GM23338 (cell line): ENCODE results near the gene RXRB.
A peak's percentile ranks its signal among the peaks of the same experiment; 100 is the strongest.

ENCODE experiments used
- CTCF ChIP-seq, 2 experiments: fragments of 200-600 bp in 1 of 2; sonication (generic) in 1 of 2; conservative IDR thresholded peaks; 2 replicates each; pipeline versions ENCODE4 v1.5.1 to v1.6.1; 2016 to 2017; ENCODE audit warnings: antibody characterized with exemption in 2 of 2, low read depth in 2 of 2, mild to moderate bottlenecking in 2 of 2, moderate library complexity in 1 of 2
- EZH2 ChIP-seq: fragments of 200-600 bp; sonication (generic); IDR thresholded peaks from one replicate; pipeline ENCODE4 v1.8.0; 2017; ENCODE audit warnings: antibody characterized with exemption, mild to moderate bottlenecking, low read depth; ENCODE audit not compliant: unreplicated experiment
- JUNB ChIP-seq: IDR thresholded peaks from one replicate; pipeline ENCODE4 v1.6.1; 2016; ENCODE audit warnings: antibody characterized with exemption; ENCODE audit not compliant: unreplicated experiment
- NANOG ChIP-seq: IDR thresholded peaks from 2 replicates; pipeline ENCODE4 v1.6.1; 2016; ENCODE audit warnings: antibody characterized with exemption, borderline replicate concordance
- POLR2AphosphoS5 ChIP-seq: IDR thresholded peaks from 2 replicates; pipeline ENCODE4 v1.6.1; 2016; ENCODE audit warnings: antibody characterized with exemption, low read depth
- REST ChIP-seq: IDR thresholded peaks from one replicate; pipeline ENCODE4 v1.6.1; 2018; ENCODE audit warnings: antibody characterized with exemption; ENCODE audit not compliant: unreplicated experiment
- STAT1 ChIP-seq: IDR thresholded peaks from one replicate; pipeline ENCODE4 v1.6.1; 2016; ENCODE audit warnings: antibody characterized with exemption; ENCODE audit not compliant: unreplicated experiment
- ZNF331 ChIP-seq: fragments of 250-450 bp; sonication (Bioruptor Pico); IDR thresholded peaks from 2 replicates; pipeline ENCODE4 v1.5.0; 2020; ENCODE audit warnings: low read depth, mild to moderate bottlenecking, moderate library complexity
- ZNF462 ChIP-seq: fragments of 250-450 bp; sonication (Bioruptor Pico); IDR thresholded peaks from 2 replicates; pipeline ENCODE4 v1.5.0; 2020; ENCODE audit warnings: mild to moderate bottlenecking, moderate library complexity

- TF ChIP-seq NANOG (no peak), EZH2 (no peak), CTCF (conservative IDR thresholded peaks at IDR 0.05; ENCODE audit: low read depth in 2 of 2) (peak; percentile 45 to 71), POLR2AphosphoS5 (no peak), STAT1 (no peak), JUNB (no peak), REST (no peak), ZNF331 (CRISPR knock-in tag) (no peak), ZNF462 (CRISPR knock-in tag) (no peak)
Measured at GRCh38 chr6:33211666-33212422, 11.4 kb upstream of the RXRB start.
